CD4-positive, alpha-beta T cell treated with Interleukin-4 for 1 hour (primary cell): ENCODE results near the gene HAAO.
"Not testable (repeated sequence)": the region's sequence is repeated elsewhere in the genome, so short reads cannot be mapped to it uniquely, and the experiment has no call there.

Source experiments
- DNase-seq, 2 donors: peaks; one replicate each; pipeline ENCODE4 v3.0.0-alpha.2; 2020 to 2022

Gene HAAO

GRCh38 chr2:42743659-42743990 lies 48.8 kb downstream of the HAAO start:
- no peak for DNase-seq

DNA sequence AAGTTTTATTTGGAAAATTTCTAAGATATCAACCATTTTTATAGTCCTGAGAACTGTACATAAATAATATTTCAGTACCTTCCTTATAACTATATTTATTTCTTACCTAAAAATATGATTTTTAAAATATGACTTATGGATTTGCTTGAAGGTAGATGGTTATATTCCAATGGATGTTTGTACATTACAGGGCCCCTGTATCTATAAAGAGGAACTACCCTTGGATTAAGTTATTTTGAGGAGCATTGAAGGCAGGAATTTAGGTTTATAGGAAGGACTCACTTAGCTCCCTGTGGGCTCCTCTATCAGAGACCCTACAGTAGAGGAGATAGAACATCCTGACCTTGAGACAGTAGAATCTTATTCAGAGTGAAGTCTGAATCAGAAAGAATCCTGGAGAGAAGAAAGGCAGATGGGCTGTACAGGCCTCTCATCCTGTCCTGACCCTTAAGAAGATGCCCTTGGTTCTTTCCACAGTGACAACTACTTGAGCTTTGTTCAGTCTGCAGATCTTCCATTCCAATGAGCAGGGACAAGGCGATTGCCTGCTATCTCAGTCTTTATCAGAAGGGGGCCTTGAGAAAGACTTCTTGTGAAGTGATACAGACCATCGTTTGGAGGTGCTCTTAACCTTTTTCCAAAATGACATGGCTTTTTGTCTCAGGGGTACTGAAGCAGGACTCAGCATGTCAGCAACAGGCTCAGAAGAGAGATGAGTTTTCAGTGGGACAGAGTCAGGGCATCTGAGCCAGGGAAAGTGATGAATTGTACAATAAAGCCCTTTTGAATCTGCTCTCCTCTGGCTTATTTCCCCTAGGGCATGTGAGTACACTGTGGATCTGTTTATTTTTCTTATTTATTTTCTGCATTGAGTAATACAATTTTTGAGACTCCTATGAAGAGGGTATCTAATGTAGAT lies 49.4 kb downstream of the HAAO start:
- no peak for DNase-seq

GRCh38 chr2:42741140-42741539 lies 51.2 kb downstream of the HAAO start:
- DNase-seq: no peak

DNA sequence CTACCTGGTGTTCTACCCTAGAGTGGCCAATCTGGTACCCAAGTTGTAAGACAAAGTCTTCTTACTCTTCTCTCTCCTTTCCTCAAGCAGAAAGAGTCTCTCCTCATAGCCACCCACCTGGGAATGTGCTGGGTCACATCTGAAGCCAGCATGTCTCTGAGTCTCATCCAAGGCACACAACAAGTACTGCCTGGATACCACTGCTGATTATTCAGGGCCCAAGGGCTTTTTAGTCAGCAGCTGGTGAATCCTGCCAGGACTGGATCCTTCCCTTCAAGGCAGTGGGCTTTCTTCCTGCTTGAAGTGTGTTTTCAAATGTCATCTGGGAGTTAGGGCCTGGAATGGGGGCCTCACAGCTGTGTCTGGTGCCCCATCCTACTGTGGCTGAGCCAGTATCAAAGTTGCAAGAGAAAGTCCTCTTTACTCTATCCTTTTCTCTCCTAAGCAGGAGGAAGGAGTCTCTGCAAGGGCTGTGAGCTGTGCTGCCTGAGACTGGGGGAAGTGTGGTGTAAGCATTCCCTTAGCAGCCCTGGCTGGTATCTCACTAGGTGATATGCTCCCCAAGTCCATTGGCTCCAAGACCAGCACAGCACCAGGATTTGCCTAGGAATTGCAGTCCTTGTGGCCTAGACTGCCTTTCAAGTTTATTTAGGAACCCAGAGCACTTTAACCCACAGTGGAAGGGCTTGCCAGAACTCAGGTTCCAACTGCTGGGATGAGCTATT lies 55.6 kb downstream of the HAAO start:
- no peak for DNase-seq

DNA sequence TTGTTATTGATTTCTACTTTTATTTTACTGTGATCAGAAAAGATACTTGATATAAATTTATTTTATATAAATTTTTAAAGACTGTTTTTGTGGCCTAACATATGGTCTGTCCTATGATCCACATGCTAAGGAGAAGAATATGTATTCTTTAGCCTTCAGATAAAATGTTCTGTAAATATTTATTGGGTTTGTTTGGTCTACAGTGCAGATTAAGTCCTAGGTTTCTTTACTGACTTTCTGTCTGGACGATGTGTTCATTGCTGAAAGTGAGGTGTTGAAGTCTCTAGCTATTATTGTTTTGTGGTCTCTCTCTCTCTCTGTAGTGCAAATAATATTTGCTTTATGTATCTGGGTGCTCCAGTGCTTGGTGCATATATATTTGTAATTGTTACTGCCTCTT lies 58.5 kb downstream of the HAAO start:
- DNase-seq: no peak

GRCh38 chr2:42731316-42731715 lies 61.1 kb downstream of the HAAO start:
- DNase-seq: not testable (repeated sequence)

DNA sequence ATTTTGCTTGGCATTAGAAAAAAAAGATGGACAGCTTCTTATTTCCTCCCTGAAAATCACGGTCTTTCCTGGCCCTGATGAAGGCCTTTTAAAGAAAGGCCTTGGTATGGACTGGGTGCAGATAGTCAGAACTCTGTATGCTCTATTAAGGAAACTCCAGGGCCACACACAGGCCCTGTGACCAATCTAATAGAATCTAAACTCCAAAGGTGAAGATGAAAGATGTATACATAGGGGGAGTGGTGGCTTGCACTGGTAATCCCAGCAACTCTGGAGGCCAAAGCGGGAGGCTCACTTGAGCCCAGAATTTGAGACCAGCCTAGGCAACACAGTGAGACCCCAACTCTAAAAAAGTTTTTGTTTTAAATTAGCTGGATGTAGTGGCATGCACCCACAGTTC lies 65.7 kb downstream of the HAAO start:
- DNase-seq: no peak

DNA sequence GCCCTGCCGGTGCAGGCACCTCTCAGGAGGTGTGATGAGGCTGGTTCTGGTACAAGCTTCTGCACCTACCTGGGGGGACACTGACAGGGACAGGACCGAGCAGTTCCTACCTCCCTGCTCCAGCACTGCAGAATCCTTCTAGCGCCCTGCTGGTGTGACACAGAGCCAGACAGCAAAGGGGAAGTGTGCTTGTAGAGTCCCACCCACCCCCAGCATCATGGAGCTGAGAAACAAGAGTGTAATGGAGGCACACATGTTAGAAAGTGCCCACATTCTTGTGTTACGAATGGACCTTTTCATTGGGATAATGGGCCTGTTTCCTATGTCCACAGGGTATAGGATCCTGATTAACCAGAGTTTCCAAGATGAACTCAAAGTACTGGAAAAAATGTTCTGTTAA lies 66.7 kb downstream of the HAAO start:
- peak in 1 of 2 donors; percentile 16 for DNase-seq

DNA sequence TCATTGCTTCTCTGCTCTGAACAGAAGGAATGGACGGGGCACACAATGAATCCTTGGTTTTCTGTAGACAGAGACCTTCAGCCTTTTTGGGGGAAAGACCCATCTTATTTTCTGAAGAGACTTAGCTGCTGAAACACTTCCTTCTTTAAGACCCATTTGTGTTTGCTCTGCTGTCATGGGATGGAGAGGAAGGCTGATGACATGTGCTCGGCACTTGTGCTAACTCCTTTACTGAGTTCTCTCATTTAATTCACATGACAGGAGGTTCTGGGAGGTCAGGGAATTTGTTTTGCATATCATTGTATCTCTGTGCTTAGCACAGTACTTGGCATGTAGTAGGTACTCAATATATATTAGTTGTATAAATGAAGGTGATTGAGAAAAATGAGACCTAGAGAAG lies 67.5 kb downstream of the HAAO start:
- no peak for DNase-seq

GRCh38 chr2:42723465-42723864 lies 68.9 kb downstream of the HAAO start:
- no peak for DNase-seq

DNA sequence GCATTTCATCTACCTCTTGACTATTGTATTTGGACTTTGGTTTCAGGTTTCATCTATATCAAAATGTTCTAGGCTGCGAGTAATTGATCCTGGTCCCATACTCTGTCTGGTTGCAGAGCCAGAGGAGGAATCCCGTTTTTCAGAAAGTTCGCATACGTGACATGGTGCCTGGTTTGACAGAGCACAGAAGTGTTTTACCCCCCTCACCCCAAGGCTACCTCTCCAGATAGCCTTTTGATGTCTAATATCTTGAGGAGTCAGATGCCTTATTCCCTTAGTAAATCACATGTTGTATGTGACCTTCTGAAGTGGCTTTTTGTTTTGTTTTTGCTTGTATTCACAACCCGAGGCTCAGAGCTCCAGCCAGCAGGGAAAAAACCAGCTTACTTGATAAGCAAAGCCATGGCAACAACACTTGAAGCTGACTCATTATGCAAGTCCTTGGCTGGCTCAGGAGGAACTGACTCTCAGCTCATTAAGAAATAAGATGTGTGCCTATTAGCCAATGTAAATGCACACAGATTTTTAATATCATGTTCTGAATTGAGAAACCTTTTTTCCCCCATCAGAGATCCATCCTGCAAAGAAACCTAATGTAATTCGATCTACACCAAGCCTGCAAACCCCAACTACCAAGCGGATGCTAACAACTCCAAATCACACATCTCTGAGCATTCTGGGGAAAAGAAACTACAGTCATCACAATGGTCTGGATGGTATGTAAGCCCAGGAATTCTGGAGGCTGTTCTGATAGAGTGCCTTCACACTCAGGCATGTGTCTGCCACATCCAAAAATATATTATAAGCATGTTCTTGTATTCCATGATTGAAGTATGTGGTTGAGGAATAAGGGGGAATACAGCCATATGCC lies 69.8 kb downstream of the HAAO start:
- peak; percentile 28 to 68 for DNase-seq

DNA sequence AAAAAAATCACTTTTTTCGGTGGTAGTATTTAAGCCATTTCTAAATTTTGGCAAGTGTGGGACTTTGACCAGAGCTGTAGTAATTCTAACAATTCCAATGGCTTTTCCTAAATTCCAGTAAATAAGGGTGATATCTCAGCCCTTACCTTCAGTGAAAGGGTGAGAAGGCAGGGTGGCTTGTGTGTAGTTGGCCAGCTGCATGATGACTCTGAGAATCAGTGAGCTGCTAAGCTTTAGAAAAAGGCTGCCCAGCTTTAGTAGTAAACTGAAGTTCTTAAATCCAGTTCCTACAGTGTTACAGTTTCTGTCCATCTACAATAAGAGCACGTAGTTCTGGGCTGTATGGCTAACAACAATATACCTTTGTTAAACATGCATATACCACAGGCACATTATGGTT lies 70.5 kb downstream of the HAAO start:
- DNase-seq: no peak
